HT1080 (cell line): ENCODE measurements around the gene DND1. TPM values are rescaled to one million over a fixed set of nuclear protein-coding genes. Genes with fewer than 3 reads are reported as not detected.
A peak's percentile ranks its signal among the peaks of the same experiment; 100 is the strongest.
"Not testable (repeated sequence)": the region's sequence is repeated elsewhere in the genome, so short reads cannot be mapped to it uniquely, and the experiment has no call there.

ENCODE experiments used
- DNase-seq: peaks from one replicate; pipeline ENCODE4 v3.0.0-alpha.2; 2015; ENCODE audit warnings: low read depth
- polyA plus RNA-seq, 2 experiments: library from polyadenylated mRNA; depleted of rRNA; stranded (reverse); fragments of >200 nt; gene quantifications; 2 replicates each; pipeline ENCODE4 v1.2.3, GENCODE V29; 2015
- total RNA-seq: library from RNA; depleted of rRNA; stranded (reverse); fragments of >200 nt; shearing (Covaris generic); gene quantifications from 2 replicates; pipeline ENCODE4 v1.2.3, GENCODE V29; 2014; rRNA removed

The DND1 gene
- 1.8 and 2.8 TPM in 2 replicates for total RNA-seq
- polyA plus RNA-seq (2015; cell fraction: cytosol; rRNA removed): 0.54 and 0.84 TPM in 2 replicates
- polyA plus RNA-seq (2015; cell fraction: nucleus; rRNA removed): 9.2 and 9.7 TPM in 2 replicates

DNA sequence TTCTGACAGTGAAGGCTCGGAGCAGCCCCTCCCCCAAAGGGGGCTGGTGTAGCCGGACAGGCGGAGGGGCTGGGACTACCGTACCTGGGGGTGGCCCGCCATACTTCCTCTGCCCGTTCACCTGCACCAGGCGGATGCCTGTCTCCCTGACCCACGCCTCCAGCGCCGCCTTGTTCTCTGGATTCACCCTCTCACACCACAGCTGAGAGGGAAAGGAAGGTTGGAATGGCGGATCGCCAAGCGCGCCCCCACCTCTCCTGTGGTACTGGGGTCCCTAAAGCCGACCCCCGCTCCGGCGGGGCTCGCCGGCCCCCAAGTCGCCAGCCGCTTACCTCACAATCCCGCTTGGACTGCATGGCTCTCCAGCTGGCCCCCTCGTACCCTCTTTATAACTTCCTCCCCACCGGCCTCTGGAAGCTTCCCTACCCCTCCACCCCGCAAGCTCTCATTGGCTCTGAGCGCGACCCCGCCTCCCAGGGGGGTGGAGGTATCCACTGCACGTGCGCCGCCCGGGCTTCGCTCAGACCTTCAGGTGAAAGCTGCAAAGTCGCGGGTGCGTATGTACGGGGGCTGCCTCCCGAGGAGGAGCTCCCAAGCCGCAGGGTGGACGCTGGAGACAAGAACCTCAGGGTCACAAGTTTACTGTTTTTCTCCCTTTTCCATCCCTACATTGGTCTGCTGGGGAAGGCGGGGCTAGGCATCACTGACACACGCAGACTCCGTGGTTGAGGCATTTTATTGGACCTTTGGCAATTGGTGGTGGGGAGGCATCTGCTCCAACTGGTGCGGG, at the start of gene DND1:
TSS of gene DND1 (minus strand) at position 390 of the 790 bp plus-strand sequence. CDS start at position 356, 34 bp downstream.
- DNase-seq: no peak

DNA sequence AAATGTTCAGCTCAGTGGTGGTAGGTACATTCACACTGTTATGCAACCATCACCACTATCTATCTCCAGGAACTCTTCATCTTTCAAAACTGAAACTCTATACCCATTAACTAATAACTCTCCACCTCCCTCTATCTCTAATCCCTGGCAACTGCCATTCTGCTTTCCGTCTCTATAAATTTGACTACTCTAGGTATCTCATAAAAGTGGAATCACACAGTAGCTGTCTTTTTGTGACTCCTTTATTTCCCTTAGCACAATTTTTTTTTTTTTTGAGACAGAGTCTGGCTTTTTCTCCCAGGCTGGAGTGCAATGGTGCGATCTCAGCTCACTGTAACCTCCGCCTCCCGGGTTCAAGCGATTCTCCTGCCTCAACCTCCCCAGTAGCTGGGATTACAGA, 48.0 kb upstream of the DND1 start:
- DNase-seq: not testable (repeated sequence)

DNA sequence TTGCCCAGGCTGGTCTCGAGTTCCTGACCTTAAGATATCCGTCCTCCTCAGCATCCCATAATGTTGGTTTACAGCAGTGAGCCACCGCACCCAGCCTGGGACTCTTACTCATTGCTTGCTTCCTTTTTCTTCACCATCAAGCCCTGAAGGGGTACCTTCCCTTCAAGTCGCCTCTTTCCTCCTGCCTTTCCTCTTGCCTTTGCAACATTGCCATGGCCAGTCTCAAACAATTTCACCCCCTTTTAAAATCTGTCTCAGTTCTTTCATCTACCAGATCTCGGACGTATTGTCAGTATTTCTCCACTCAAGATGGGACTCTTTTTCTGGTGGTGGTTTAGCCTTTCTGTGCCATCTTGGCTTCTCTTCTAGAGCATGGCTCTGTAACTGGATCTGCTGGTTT, 47.4 kb upstream of the DND1 start:
- not testable (repeated sequence) for DNase-seq

GRCh38 chr5:140718266-140718592, 44.9 kb upstream of the DND1 start:
- no peak for DNase-seq

DNA sequence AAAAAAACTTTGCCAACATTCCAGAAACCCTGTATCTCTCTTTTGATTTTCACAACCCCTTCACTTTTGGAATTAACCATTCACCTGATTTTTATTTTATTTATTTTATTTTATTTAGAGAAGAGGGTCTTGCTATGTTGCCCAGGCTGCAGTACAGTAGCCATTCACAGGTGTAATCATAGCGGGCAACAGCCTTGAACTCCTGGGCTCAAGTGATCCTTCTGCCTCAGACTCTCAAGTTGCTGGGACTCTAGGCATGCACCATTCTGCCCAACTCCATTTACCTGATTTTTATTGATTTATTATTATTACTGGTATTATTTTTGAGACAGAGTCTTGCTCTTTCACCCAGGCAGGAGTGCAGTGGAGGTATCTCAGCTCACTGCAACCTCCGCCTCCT, 42.9 kb upstream of the DND1 start:
- not testable (repeated sequence) for DNase-seq

DNA sequence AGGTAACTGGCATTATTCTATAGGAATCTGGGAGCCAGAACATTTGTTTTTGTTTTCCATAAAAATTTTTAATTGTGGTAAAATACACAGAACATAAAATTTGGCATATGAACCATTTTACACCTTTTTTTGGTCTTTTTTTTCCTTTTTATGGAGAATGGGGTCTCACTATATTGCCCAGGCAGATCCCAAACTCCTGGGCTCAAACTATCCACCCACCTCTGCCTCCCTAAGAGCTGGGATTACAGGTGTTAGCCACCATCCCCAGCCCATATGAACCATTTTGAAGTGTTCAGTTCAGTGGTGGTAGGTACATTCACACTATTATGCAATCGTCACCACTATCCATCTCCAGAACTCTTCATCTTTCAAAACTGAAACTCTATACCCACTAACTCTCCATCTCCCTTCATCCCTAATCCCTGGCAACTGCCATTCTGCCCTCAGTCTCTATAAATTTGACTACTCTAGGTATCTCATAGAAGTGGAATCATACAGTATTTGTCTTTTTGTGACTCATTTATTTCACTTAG, 40.3 kb upstream of the DND1 start:
- DNase-seq: no peak

GRCh38 chr5:140711794-140712193, 38.4 kb upstream of the DND1 start:
- no peak for DNase-seq

DNA sequence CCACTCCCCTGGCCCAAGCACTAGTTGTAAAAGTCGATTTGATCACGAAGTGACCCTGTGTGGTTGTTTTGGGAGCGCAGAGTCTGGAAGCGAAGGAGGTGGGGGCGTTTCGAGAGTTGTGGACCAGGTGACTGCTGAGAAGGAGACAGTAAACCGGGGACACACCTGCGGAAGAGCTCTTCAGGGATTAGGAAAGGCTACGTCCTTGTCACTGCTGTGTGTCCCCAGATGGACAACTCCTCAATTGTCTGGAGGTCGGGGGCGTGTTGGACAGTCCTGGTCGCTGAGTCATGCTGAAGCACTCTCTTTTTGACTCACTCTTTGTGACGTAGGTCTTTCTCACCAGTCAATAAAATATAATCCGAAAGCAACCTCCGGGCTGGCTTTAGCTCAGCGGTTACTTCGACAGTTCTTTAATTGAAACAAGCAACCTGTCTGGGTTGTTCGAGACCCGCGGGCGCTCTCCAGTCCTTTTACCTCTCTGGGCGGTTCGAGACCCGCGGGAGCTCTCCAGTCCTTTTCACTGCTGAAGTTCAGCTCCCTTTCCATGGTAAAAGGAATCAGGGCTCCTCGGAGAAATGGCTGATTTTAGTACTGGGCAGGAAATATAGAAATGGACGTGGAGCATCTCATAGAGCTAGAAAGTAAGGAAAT, 37.6 kb upstream of the DND1 start:
- peak; percentile 99 for DNase-seq

GRCh38 chr5:140708787-140709186, 35.4 kb upstream of the DND1 start:
- not testable (repeated sequence) for DNase-seq

GRCh38 chr5:140707812-140708211, 34.4 kb upstream of the DND1 start:
- no peak for DNase-seq

- DNase-seq: peak; percentile 94
These were observed 27.1 kb upstream of the DND1 start, which contains the start of gene ZMAT2 for GRCh38 chr5:140700177-140701144. ZMAT2 (plus strand) TSS chr5:140700447; CDS start chr5:140700461, 14 bp downstream.

DNA sequence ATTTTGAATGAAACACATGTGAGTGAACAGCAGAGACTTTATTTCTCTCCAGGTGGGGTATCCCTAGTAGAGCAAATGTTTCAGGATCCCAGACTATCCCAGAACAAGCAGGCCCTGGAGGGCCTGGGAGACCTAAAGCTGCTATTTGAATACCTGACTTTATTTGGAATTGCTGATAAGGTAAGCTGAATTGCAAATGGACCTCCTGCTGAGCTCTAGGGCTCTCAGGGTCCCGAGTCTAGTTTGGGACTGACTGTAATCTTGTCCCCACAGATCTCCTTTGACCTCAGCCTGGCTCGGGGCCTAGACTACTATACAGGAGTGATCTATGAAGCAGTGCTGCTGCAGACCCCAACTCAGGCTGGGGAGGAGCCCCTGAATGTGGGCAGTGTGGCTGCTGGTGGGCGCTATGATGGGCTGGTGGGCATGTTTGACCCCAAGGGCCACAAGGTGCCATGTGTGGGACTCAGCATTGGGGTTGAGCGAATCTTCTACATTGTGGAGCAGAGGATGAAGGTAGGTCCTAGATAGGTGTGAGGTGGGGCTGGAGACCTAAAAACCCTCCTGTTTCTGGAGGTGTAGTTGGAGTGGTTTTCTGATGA, 23.6 kb upstream of the DND1 start:
- DNase-seq: no peak

- no peak for DNase-seq
These were observed 20.9 kb upstream of the DND1 start for GRCh38 chr5:140694276-140694675.

DNA sequence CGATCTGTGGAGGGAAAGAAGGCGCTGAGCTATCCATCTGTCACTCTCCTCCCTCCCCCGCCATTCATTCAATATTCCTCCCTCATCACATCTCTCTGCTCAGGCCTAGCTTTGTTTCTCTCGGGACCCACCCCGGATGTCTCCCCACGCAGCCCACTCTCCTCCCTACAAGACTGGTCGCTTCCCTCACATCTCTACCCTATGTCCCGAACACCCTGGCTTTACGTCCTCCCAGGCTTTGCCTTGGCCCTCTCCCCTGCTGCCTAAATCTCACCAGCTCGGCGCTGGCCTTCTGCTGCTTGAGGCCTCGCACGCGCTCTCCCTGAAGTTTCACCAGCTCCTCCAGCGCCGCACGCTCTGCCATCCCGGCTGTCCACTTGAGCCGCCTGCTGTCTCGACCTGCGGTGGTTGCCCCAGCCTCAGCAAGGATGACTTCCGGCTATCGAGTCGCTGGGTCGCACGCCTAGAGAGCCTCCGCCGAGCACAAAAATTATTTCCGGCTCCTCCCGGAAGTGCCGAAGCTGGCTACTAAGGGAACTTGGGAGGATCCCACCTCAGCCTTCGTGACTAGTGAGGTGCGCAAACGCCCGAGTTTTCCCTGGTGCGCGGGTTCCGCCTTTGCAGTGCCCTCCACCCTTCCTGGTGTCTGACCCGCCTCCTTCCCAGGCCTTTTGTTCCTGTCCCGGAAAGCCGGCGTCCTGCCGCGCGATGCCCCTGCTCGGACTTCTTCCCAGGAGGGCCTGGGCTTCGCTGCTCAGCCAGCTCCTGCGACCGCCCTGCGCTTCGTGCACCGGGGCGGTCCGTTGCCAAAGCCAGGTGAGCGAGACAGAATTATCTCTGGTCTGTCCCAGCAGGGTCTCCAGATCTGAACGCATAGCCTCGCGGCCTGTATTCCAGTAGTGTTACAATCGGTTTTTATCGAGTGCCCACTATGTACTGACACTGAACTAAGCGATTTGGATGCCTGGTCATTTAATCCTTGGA, 17.9 kb upstream of the DND1 start, which contains the start of the genes HARS1 and HARS2:
TSS of gene HARS1 (minus strand) at position 430 of the 984 bp plus-strand sequence. CDS start at position 364, 66 bp downstream.
TSS of gene HARS2 (plus strand) at position 515 of the 984 bp plus-strand sequence. CDS start at position 709, 194 bp downstream.
- DNase-seq: peak; percentile 98

DNA sequence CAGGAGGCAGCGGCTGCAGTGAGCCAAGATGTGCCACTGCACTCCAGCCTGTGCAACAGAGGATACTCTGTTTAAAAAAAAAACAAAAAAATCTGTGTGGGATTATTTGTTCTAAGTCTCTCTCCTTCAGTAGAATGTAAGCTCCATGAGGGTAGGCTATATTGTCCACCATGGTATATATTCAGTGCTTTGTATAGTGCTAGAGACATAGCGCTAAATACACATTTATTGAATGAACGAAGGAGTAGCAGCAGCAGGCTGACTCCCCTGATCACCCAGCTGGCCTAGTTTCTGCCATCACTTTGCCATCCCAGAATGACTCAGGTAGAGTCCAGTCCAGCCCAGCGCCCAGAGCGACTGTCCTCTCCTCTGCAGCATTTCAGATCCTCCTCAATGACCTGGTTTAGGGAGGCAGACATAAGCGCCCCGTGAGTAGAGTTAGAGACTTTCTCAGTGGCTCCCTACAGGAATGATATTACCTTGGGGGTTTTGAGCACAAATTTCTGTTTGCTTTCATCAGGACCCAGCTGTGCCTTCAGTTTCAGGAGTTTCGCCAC, 17.1 kb upstream of the DND1 start:
- no peak for DNase-seq

DNA sequence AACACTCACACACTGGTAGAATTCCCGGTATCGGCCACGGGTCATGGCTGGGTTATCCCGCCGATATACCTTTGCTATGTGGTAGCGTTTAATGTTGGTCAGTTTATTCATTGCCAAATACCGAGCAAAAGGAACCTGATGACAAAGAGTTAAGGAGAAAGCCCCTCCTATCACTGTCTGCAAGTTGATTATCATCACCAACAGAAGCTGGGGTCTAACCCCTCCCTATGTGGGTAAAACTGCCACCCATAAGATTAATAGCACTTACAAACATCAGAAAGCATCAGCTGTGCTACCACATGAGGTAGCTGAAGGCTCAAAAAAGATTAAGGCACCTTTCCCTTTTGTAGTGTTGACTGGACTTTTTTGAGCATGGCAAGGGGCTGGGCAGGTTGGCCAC, 5.6 kb upstream of the DND1 start:
- DNase-seq: no peak

- no peak for DNase-seq
These were observed 4.6 kb upstream of the DND1 start for GRCh38 chr5:140677947-140678346.

GRCh38 chr5:140674629-140675028, 1.3 kb upstream of the DND1 start:
- DNase-seq: no peak

DNA sequence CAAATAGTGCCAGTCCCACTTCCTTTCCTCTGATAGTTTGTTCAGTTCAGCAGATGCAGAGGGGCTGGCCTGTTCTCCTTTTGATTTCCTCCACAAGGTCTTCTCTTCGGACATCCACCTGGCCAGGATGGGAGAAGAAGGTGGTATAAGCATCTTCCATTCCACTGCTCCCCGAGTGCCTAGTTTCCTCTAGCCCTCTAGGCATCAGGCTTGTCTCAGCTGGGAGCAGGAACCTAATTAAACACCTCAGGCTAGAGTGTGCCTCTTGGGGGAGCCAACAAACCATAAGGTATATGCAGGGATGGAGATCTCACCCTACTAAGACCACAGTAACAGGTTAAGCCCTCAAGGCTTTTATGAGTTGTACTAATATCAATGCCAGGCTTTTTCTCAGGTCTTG, 835 bp upstream of the DND1 start:
- DNase-seq: no peak
